HCT116 (cell line): ENCODE results near the gene TMEM82. TPM values are rescaled to one million over a fixed set of nuclear protein-coding genes. Genes with fewer than 3 reads are reported as not detected.

Experiments used
- ATAC-seq: fragments of 200-7000 bp; cut with Tn5 transposase; 2 replicates; pipeline ENCODE4 v1.9.1; 2020; ENCODE audit warnings: mild to moderate bottlenecking, moderate library complexity
- BruUV-seq: library from RNA; stranded (reverse); fragments of 400-500 nt; replicated peaks from 2 replicates; lab custom pipeline; 2021; lab: Mats Ljungman, UMichigan
- CTCF ChIA-PET: fragments of 300-600 bp; sonication (Branson Sonifier 250); formaldehyde crosslinking; loops from one replicate; lab custom pipeline; 2021; ENCODE audit warnings: antibody characterized with exemption; lab: Charles Lee
- POLR2A ChIA-PET: fragments of 300-600, 350-600 bp; sonication (Branson Sonifier 250); formaldehyde crosslinking; loops from one replicate; lab custom pipeline; 2021; ENCODE audit warnings: antibody characterized with exemption; lab: Charles Lee
- RAD21 ChIA-PET, 2 experiments: fragments of 300-600 bp; sonication (Branson Sonifier 250); formaldehyde crosslinking; loops; one replicate each; lab custom pipeline; 2023; ENCODE audit warnings: low total read pairs in 2 of 2; ENCODE audit not compliant: uncharacterized antibody in 2 of 2, unreplicated experiment in 2 of 2, low non-redundant PET in 1 of 2; lab: Charles Lee
- DNase-seq: peaks from one replicate; pipeline ENCODE4 v3.0.0-alpha.2; 2010; ENCODE audit warnings: low read depth, low spot score
- H2AFZ ChIP-seq: fragments of 200-600 bp; shearing (Covaris generic), sonication (generic); 2 replicates; pipeline ENCODE4 v1.6.1; 2017; ENCODE audit warnings: low read depth, mixed run types, mixed read lengths, antibody characterized with exemption, low read length; ENCODE audit not compliant: poor library complexity, severe bottlenecking
- H3K27ac ChIP-seq: 2 replicates; pipeline ENCODE4 v1.5.1; 2012; ENCODE audit warnings: low read depth, low read length
- H3K27me3 ChIP-seq: fragments of 200-600 bp; sonication (generic); 2 replicates; pipeline ENCODE4 v1.6.1; 2016; ENCODE audit warnings: mixed run types, low read length, mixed read lengths; ENCODE audit not compliant: insufficient read depth
- H3K36me3 ChIP-seq, 2 experiments: fragments of 200-500 bp in 1 of 2; fragments of 200-600 bp in 1 of 2; sonication (Bioruptor generic) in 1 of 2; sonication (generic) in 1 of 2; 2 replicates each; pipeline versions ENCODE4 v1.5.1 to v1.6.1; 2014 to 2016; ENCODE audit warnings: low read length in 2 of 2, inconsistent platforms in 1 of 2, mixed read lengths in 1 of 2, mixed run types in 1 of 2; ENCODE audit not compliant: insufficient read depth in 2 of 2, control insufficient read depth in 1 of 2
- H3K4me1 ChIP-seq, 2 experiments: fragments of 200-600 bp in 1 of 2; sonication (generic) in 1 of 2; 2 replicates each; pipeline versions ENCODE4 v1.5.1 to v1.6.1; 2012 to 2017; ENCODE audit warnings: low read length in 2 of 2, inconsistent platforms in 1 of 2, mild to moderate bottlenecking in 1 of 2, mixed read lengths in 1 of 2, mixed run types in 1 of 2, moderate library complexity in 1 of 2; ENCODE audit not compliant: insufficient read depth in 2 of 2, control insufficient read depth in 1 of 2
- H3K4me2 ChIP-seq: fragments of 200-600 bp; sonication (generic); 2 replicates; pipeline ENCODE4 v1.6.1; 2017; ENCODE audit warnings: mixed run types, low read length, mixed read lengths
- H3K4me3 ChIP-seq, 2 experiments: fragments of 200-600 bp in 1 of 2; sonication (generic) in 1 of 2; replicated peaks in 1 of 2; 2 replicates each; pipeline ENCODE4 v1.5.1; 2011 to 2016; ENCODE audit warnings: low read length in 2 of 2, control low read depth in 1 of 2, low read depth in 1 of 2, mild to moderate bottlenecking in 1 of 2, mixed read lengths in 1 of 2, mixed run types in 1 of 2
- H3K79me2 ChIP-seq: fragments of 200-600 bp; sonication (generic); 2 replicates; pipeline ENCODE4 v1.6.1; 2017; ENCODE audit warnings: mild to moderate bottlenecking, mixed run types, low read length, moderate library complexity, mixed read lengths; ENCODE audit not compliant: insufficient read depth
- H3K9ac ChIP-seq: fragments of 200-600 bp; sonication (generic); 2 replicates; pipeline ENCODE4 v1.6.1; 2016; ENCODE audit warnings: low read length, mixed read lengths
- H3K9me2 ChIP-seq: fragments of 200-600 bp; sonication (generic), shearing (Covaris generic); 2 replicates; pipeline ENCODE4 v1.6.1; 2017; ENCODE audit warnings: mixed run types, mild to moderate bottlenecking, moderate library complexity; ENCODE audit not compliant: insufficient read depth
- H3K9me3 ChIP-seq, 2 experiments: fragments of 200-500 bp in 1 of 2; fragments of 200-600 bp in 1 of 2; sonication (Bioruptor generic) in 1 of 2; sonication (generic) in 1 of 2; 2 replicates each; pipeline ENCODE4 v1.6.1; 2014 to 2017; ENCODE audit warnings: low read length in 2 of 2, mixed read lengths in 2 of 2, inconsistent platforms in 1 of 2, low read depth in 1 of 2, mild to moderate bottlenecking in 1 of 2, mixed run types in 1 of 2, moderate library complexity in 1 of 2; ENCODE audit not compliant: control insufficient read depth in 1 of 2, insufficient read depth in 1 of 2
- H4K20me1 ChIP-seq: fragments of 200-600 bp; sonication (generic), shearing (Covaris generic); 2 replicates; pipeline ENCODE4 v1.6.1; 2017; ENCODE audit warnings: mixed run types, mild to moderate bottlenecking, moderate library complexity; ENCODE audit not compliant: insufficient read depth
- CBX3 ChIP-seq: IDR thresholded peaks from 2 replicates; pipeline ENCODE4 v1.6.1; 2012; ENCODE audit warnings: low read depth
- CEBPB ChIP-seq: IDR thresholded peaks from 2 replicates; pipeline ENCODE4 v1.6.1; 2012; ENCODE audit warnings: low read depth
- ELF1 ChIP-seq: IDR thresholded peaks from 2 replicates; pipeline ENCODE4 v1.6.1; 2012; ENCODE audit warnings: low read depth, borderline replicate concordance
- FOSL1 ChIP-seq: IDR thresholded peaks from 2 replicates; pipeline ENCODE4 v1.6.1; 2012; ENCODE audit warnings: low read depth
- JUND ChIP-seq: IDR thresholded peaks from 2 replicates; pipeline ENCODE4 v1.6.1; 2012
- POLR2A ChIP-seq: IDR thresholded peaks from 2 replicates; pipeline ENCODE4 v1.7.0; 2011; ENCODE audit warnings: borderline replicate concordance; ENCODE audit not compliant: insufficient read depth, insufficient read length; ENCODE audit errors: extremely low read depth
- RAD21 ChIP-seq: IDR thresholded peaks from 2 replicates; pipeline ENCODE4 v1.6.1; 2012; ENCODE audit warnings: low read depth, mild to moderate bottlenecking
- SIN3A ChIP-seq: IDR thresholded peaks from 2 replicates; pipeline ENCODE4 v1.6.1; 2012; ENCODE audit warnings: low read depth
- SRF ChIP-seq: IDR thresholded peaks from 2 replicates; pipeline ENCODE4 v1.6.1; 2012; ENCODE audit warnings: low read depth
- YY1 ChIP-seq: IDR thresholded peaks from 2 replicates; pipeline ENCODE4 v1.6.1; 2011; ENCODE audit warnings: low read length, low read depth, moderate library complexity, mild to moderate bottlenecking; ENCODE audit not compliant: insufficient replicate concordance; ENCODE audit errors: extremely low read depth
- ZNF274 ChIP-seq: fragments of 200-500 bp; sonication (Bioruptor generic); IDR thresholded peaks from 2 replicates; pipeline ENCODE4 v1.6.1; 2014; ENCODE audit warnings: mild to moderate bottlenecking, low read depth, low read length, inconsistent platforms
- intact Hi-C: fragments of 100-400 bp; cut with micrococcal nuclease; formaldehyde crosslinking; loops from 2 replicates; pipeline ENCODE4 v1.10.0; 2022
- total RNA-seq: library from RNA; stranded (reverse); gene quantifications from one replicate; pipeline ENCODE4 v1.2.1, GENCODE V29; 2021; ENCODE audit not compliant: unreplicated experiment
- TF ChIP-seq, protein P1 (sequence below): IDR thresholded peaks from 2 replicates; pipeline ENCODE4 v1.6.1; 2012; ENCODE audit warnings: low read depth
- TF ChIP-seq, protein P2 (sequence below): IDR thresholded peaks from 2 replicates; pipeline ENCODE4 v1.6.1; 2011; ENCODE audit warnings: mild to moderate bottlenecking, low read length, moderate library complexity; ENCODE audit not compliant: insufficient replicate concordance; ENCODE audit errors: extremely low read depth
- TF ChIP-seq, protein P3 (sequence below), 3 experiments: fragments of 200-600 bp in 1 of 3; sonication (generic) in 1 of 3; IDR thresholded peaks in 2 of 3; conservative IDR thresholded peaks in 1 of 3; 2 replicates each; pipeline ENCODE4 v1.5.1; 2012 to 2017; ENCODE audit warnings: low read depth in 2 of 3, low read length in 2 of 3, antibody characterized with exemption in 1 of 3, borderline replicate concordance in 1 of 3, control low read depth in 1 of 3, mild to moderate bottlenecking in 1 of 3, mixed read lengths in 1 of 3, mixed run types in 1 of 3, moderate library complexity in 1 of 3; ENCODE audit not compliant: insufficient read depth in 1 of 3

TMEM82 gene
- total RNA-seq, 1 experiment from 2014 or later: not detected

DNA sequence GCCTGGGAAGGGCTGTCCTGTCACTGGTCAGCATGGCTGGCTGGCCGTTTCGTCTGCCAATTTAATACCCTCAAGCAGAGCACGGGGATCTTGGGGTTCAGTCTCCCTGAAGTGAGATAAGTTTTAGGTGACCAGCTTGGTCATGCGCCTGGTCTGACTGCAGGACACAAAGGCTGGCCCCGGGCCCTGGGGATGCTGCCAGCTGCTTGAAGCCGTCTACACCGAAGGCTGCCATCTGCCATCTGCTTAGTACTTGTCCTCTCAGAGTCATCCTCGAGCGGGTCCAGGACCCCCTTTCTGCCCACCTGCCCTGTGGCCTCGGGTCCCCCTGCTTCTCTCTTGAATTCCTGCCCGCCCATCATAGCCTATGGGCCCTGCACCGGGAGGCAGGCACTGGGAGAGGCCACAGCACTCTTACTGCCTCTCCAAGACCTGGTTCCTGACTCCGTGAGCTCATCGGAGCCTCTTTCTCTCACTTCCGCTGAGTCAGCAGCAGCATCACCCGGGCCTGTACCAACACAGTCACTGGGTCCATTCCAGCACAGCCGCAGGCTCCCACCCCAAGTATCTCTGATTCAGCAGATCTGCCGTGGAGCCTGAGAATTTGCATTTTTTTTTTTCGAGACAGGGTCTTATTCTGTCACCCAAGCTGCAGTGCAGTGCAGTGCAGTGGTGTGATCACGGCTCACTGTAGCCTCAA, 23.3 kb downstream of the TMEM82 start:
- Histone ChIP-seq H3K79me2 (no peaks in the 10 kb centered on the region), H3K4me1 (peaks cover 4 to 18% of the 10 kb centered on the region in 2 experiments; a peak in 3 of 4 replicates), H3K4me3 (no peak overlapping the region), H3K27ac (no peak overlapping the region), H4K20me1 (no peaks in the 10 kb centered on the region), H3K36me3 (no peaks in the 10 kb centered on the region), H3K9me3 (no peaks in the 10 kb centered on the region), H2AFZ (no peak overlapping the region), H3K4me2 (no peak overlapping the region), H3K27me3 (no peaks in the 10 kb centered on the region), H3K9me2 (no peaks in the 10 kb centered on the region), H3K9ac (no peak overlapping the region)
- CTCF ChIA-PET: no interaction called here
- POLR2A ChIA-PET: interaction anchor here (1.2 kb wide), 1 partner anchor 10 kb away, joined by 3 read pairs; no protein-coding TSS in a partner anchor
- no peak for DNase-seq
- no peak for TF ChIP-seq RAD21
- TF ChIP-seq YY1: no peak
- no peak for TF ChIP-seq CEBPB
- no peak for TF ChIP-seq JUND
- no peak for TF ChIP-seq POLR2A
- TF ChIP-seq SIN3A: no peak
- TF ChIP-seq ZNF274: no peak
- TF ChIP-seq SRF: no peak
- no peak for TF ChIP-seq CBX3
- TF ChIP-seq, protein P1, sequence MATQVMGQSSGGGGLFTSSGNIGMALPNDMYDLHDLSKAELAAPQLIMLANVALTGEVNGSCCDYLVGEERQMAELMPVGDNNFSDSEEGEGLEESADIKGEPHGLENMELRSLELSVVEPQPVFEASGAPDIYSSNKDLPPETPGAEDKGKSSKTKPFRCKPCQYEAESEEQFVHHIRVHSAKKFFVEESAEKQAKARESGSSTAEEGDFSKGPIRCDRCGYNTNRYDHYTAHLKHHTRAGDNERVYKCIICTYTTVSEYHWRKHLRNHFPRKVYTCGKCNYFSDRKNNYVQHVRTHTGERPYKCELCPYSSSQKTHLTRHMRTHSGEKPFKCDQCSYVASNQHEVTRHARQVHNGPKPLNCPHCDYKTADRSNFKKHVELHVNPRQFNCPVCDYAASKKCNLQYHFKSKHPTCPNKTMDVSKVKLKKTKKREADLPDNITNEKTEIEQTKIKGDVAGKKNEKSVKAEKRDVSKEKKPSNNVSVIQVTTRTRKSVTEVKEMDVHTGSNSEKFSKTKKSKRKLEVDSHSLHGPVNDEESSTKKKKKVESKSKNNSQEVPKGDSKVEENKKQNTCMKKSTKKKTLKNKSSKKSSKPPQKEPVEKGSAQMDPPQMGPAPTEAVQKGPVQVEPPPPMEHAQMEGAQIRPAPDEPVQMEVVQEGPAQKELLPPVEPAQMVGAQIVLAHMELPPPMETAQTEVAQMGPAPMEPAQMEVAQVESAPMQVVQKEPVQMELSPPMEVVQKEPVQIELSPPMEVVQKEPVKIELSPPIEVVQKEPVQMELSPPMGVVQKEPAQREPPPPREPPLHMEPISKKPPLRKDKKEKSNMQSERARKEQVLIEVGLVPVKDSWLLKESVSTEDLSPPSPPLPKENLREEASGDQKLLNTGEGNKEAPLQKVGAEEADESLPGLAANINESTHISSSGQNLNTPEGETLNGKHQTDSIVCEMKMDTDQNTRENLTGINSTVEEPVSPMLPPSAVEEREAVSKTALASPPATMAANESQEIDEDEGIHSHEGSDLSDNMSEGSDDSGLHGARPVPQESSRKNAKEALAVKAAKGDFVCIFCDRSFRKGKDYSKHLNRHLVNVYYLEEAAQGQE: no peak
- TF ChIP-seq, protein P2, sequence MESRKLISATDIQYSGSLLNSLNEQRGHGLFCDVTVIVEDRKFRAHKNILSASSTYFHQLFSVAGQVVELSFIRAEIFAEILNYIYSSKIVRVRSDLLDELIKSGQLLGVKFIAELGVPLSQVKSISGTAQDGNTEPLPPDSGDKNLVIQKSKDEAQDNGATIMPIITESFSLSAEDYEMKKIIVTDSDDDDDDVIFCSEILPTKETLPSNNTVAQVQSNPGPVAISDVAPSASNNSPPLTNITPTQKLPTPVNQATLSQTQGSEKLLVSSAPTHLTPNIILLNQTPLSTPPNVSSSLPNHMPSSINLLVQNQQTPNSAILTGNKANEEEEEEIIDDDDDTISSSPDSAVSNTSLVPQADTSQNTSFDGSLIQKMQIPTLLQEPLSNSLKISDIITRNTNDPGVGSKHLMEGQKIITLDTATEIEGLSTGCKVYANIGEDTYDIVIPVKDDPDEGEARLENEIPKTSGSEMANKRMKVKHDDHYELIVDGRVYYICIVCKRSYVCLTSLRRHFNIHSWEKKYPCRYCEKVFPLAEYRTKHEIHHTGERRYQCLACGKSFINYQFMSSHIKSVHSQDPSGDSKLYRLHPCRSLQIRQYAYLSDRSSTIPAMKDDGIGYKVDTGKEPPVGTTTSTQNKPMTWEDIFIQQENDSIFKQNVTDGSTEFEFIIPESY: no peak
- no peak for TF ChIP-seq FOSL1
- TF ChIP-seq, protein P3, sequence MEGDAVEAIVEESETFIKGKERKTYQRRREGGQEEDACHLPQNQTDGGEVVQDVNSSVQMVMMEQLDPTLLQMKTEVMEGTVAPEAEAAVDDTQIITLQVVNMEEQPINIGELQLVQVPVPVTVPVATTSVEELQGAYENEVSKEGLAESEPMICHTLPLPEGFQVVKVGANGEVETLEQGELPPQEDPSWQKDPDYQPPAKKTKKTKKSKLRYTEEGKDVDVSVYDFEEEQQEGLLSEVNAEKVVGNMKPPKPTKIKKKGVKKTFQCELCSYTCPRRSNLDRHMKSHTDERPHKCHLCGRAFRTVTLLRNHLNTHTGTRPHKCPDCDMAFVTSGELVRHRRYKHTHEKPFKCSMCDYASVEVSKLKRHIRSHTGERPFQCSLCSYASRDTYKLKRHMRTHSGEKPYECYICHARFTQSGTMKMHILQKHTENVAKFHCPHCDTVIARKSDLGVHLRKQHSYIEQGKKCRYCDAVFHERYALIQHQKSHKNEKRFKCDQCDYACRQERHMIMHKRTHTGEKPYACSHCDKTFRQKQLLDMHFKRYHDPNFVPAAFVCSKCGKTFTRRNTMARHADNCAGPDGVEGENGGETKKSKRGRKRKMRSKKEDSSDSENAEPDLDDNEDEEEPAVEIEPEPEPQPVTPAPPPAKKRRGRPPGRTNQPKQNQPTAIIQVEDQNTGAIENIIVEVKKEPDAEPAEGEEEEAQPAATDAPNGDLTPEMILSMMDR (IDR thresholded peaks at IDR 0.05 in 2 of 3, conservative IDR thresholded peaks at IDR 0.05 in 1 of 3; ENCODE audit: borderline replicate concordance in 1 of 3, insufficient read depth in 1 of 3, low read depth in 2 of 3, low read length in 2 of 3): no peak
- TF ChIP-seq ELF1: no peak
- intact Hi-C loops: no loop called here
- no peak for ATAC-seq
- BruUV-seq: no TSS peak
- RAD21 ChIA-PET: no interaction called here
